NCI-H69 (cell line): Measurements from ENCODE around the gene PHF20.
"Not testable (repeated sequence)": the region's sequence is repeated elsewhere in the genome, so short reads cannot be mapped to it uniquely, and the experiment has no call there.

Source experiments
- DNase-seq: peaks from one replicate; lab custom pipeline; 2025; lab: John Stamatoyannopoulos, UW

The PHF20 gene

DNA sequence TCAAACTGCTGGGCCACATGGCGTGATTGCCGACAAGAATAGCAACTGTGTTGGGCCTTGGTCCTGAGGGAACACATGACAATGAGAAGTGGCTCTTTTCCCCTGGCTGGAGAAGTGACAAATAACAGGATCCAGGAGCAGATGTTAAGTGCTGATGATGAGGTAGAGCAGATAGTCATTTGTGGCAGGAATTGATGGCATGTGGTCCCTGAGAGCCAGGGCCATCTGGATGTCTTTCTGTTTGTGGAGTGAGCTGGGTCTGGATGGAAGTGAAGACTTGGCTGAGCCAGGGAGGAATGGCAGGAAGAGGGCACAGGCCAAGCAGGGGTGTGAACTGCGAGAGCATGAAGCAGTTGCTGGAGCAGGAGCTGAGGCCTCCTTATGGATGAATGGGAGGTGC is 114.7 kb downstream of the PHF20 start:
- DNase-seq: peak; percentile 19

GRCh38 chr20:35887393-35888064 is 115.7 kb downstream of the PHF20 start:
- DNase-seq: no peak

GRCh38 chr20:35888657-35889056 is 116.8 kb downstream of the PHF20 start:
- DNase-seq: no peak

DNA sequence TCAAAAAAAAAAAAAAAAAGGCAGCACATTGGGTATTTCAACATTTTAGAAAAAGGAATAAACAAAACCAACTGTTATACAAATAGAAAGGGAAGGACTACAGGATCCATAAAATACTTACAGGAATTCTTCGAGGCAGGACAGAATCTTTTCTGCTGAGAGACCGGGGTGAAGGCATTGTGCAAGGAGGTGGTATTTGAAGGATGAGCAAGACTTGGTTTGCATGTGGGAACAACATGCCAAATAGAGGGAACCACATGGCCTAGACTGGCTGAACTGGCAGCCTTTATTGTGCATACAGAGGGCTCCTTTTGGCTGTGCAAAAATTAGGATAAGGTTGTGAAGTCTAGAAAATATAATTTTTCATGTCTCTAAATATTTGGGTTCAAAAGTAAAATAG is 119.6 kb downstream of the PHF20 start:
- DNase-seq: no peak

DNA sequence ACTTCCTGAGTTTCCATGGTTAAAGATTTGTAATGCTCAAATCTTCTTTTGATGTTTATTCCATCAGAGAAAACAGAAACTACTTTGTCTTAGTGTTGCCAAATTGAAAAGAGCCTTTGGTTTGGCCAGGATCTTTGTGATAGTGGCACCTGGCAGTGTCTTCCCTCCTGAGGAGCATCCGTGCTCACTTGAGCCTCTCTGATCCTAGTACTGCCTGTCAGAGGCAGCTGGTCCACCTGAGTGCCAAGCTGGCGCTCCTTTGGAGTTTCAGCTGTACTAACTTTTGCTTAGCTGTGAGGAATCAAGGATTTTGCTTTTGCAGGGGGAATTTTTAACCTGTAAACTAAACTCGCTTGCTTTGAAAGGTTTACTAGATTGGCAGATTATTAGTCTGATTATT is 121.1 kb downstream of the PHF20 start:
- DNase-seq: no peak

GRCh38 chr20:35893942-35894341 is 122.1 kb downstream of the PHF20 start:
- DNase-seq: no peak

GRCh38 chr20:35895516-35895915 is 123.7 kb downstream of the PHF20 start:
- DNase-seq: not testable (repeated sequence)

- no peak for DNase-seq
Measured at GRCh38 chr20:35899064-35899463, 127.2 kb downstream of the PHF20 start.

DNA sequence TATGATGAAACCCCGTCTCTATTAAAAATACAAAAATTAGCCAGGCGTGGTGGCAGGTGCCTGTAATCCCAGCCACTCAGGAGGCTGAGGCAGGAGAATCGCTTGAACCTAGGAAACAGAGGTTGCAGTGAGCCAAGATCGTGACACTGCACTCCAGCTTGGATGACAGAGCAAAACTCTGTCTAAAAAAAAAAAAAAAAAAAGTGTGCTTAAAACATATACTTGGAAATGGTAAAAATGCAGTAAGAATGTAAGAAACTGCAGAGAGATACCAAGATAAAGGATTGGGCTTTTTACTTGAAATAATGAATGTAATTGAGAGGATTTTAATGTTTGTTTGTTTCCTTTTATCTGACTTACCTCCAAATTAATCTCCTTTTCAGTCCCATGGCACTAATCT is 129.4 kb downstream of the PHF20 start:
- not testable (repeated sequence) for DNase-seq

DNA sequence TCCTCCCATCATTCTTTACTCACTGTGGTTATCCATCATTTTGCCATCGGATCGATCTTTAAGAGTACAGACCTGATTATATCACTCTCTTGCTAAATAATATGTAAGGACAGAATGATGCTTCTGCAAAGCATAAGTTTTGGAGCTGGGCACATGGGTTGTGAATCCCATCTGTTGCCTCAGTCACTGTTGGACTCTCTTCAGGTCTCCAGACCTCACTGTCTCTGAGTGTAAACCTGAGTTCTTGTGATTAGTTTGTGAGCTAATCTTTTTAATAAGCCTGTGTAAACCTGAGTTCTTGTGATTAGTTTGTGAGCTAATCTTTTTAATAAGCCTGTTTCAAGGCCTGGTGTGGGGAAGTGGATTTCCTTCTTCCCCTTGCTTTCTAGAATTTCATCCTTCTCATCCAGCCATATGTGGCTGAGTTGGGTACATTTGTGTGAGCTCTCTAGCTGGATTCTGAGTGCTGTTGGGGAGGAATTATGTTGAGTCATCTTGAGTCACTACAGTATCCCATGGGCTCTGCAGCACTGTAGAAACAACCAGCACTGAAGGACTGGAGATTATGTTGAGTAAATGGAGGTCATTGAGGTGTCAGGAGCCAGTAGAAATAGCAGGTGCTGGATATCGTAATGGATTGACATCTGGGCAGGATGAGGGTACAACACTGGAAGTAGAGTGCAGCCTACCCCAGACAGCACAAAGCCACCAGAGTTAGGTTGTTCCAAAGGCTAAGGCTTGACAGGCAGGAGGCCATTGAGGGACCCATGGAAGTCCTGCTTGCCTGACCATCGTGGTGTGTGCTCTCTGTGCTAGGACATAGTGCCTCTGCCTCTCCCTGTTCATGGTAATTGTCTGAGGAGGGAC is 130.1 kb downstream of the PHF20 start:
- DNase-seq: no peak

- no peak for DNase-seq
Measured at GRCh38 chr20:35902545-35902941, 130.7 kb downstream of the PHF20 start.

DNA sequence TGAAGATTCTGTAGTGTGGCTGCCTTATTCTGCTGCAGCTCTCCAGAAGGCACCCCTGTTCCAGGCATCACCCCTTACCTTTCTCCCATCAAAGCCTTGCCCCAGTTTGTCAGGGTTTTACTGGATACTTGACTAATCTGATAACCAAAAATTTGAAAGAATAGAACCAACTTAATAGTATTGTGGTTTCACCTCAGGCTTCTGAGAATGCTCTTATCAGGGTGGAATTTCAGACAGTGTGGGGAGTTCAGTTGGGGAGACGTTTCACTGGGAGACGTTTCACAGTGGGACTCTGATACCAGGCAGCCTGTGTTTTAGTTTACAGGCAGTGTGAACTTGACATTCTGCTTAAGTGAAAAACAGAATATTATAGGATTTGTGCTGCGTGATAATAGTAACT is 132.0 kb downstream of the PHF20 start:
- DNase-seq: no peak

- no peak for DNase-seq
Measured at GRCh38 chr20:35904982-35905663, 133.3 kb downstream of the PHF20 start.

DNA sequence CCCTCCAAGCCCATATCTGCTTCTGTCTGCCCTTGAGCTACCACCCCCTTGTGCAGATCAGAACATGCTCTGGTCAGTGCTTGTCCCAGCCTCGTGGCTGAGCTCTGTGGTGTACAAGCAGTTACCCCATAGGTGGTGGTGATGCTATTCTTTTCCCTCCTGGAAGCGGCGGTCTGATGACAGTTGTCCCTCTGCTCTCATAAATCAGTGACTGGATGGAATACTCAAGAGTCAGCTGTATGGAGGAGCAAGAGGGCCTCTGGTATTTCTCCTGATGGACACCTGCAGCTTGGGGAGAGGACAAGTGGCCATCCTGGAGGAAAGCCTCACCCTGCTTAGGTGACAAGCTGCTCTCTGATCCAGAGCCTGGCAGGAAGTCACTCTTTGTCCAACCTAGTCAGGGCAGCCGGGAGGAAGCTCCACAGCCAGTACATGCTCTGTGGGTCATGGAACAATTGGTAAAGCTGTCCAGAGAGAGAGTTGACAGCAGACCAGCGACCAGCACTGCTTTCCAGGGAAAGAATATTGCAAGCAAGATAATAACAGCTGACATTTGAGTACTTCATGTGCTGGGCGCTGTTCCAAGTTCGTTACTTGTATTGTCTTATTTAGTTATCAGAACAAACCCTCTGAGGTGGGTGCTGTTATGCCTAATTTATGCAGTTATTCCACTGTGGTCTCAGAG is 135.3 kb downstream of the PHF20 start:
- DNase-seq: peak; percentile 67

GRCh38 chr20:35908007-35908406 is 136.2 kb downstream of the PHF20 start:
- peak; percentile 86 for DNase-seq

DNA sequence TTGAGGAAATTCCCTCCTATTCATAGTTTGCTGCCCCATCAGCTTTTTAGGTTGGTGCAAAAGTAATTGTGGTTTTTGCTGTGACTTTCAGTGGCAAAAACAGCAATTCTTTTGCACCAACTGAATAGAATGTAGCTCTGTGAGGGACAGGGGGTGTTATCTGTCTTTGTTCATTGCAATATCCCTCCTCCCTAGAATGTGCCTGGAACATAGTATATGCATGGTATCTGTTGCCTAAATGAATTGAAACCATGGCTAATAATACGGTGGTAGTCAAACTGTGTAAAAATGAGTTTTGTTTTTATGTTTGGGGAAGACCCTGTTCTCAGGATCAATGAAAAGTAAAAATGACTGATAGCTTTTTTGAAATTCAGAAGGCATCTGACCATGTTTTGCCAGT is 137.4 kb downstream of the PHF20 start:
- no peak for DNase-seq

DNA sequence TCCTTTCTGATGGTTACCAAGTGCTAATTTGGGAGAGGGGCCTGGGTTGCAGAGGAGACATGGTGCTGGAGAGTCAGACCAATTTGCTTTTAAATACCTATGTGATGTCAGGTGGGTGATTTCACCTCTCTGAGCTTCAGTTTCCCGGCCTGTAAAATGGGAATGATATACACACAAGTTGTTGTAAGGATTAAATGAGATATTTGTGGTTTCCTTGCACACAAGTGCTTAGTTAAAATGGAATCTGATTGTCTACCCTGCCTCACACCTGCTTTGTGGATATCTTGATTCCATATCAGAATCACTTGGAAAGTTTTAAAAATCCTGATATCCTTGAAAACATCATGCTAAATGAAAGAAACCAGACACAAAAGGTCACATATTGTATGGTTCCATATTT is 138.0 kb downstream of the PHF20 start:
- no peak for DNase-seq

DNA sequence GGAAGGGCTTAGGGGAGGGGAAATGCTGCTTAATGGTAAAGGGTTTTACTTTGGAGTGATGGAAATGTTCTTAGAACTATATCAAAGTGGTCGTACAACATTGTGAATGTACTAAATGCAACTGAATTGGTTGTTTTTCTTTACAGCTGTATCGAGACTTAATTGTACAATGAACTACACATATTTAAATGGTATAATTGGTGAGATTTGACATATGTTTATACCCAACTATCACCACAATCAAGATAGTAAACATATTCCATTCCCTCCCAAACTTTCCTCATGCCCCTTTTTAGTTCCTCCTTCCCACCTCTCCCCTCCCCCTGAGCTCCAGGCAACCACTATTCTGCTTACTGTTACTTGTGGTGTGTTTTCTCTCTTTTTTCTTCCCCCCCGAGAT is 138.4 kb downstream of the PHF20 start:
- DNase-seq: no peak

DNA sequence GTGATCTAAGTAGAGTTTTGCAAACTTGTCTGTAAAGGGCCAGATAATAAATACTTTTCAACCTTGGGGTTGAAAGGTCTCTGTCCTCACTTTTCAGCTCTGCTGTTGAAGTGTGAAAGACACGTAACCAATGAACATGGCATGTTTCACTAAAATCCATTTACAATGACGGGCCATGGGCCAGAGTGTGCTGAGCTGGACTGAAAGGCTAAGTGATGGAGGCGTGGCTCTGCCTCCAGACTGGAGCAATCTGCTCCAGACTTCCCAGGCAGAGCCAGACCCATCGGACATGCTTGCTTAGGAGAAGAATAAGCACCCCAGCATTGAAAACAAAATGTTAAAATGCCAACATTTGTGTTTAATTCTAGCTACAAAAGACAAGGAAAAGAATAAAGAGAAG is 141.1 kb downstream of the PHF20 start:
- no peak for DNase-seq

DNA sequence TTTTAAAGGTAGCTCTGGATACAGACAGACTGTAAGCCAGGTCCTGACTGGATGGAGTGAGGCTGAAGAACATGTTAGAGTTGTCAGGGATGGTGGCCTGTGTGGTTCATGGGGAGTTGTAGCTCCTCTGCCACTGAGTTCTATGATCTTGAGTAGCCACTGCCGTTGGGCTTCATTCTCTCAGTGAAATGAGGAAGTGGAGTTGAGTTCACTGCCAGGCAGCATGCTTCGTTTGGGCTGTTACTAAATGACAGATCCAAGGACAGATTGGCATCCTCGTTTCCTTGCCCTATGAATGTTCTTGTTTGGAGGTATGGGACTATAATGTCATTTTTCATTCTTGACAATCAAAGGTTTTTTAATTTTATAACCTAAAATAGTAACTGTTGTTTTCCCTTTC is 145.3 kb downstream of the PHF20 start:
- DNase-seq: no peak

DNA sequence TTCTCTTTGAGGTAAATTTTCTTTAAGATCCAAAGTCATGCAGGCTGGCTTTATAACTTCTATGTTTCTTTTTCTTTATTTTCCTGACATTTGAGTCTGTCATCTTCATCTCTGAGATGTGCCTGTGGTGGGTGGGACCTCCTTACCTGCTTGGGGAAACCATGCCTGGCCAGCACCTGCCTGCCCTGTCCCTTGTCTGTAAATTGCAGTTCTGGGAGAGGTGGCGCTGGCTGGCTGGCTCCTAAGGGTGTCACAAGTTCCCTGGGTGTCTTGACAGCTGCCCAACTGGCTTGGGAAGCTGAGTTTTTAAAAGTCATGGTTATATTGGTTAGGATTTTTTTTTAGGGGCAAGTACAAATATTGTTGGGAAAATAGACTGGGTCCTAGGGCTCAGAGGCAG is 146.2 kb downstream of the PHF20 start:
- DNase-seq: no peak

GRCh38 chr20:35920523-35920922 is 148.7 kb downstream of the PHF20 start:
- no peak for DNase-seq
